T-helper 9 cell (primary cell): ENCODE data around the gene HOXA11.

Source experiments
- DNase-seq: peaks from one replicate; pipeline ENCODE4 v3.0.0-alpha.2; 2020

HOXA11 gene

DNA sequence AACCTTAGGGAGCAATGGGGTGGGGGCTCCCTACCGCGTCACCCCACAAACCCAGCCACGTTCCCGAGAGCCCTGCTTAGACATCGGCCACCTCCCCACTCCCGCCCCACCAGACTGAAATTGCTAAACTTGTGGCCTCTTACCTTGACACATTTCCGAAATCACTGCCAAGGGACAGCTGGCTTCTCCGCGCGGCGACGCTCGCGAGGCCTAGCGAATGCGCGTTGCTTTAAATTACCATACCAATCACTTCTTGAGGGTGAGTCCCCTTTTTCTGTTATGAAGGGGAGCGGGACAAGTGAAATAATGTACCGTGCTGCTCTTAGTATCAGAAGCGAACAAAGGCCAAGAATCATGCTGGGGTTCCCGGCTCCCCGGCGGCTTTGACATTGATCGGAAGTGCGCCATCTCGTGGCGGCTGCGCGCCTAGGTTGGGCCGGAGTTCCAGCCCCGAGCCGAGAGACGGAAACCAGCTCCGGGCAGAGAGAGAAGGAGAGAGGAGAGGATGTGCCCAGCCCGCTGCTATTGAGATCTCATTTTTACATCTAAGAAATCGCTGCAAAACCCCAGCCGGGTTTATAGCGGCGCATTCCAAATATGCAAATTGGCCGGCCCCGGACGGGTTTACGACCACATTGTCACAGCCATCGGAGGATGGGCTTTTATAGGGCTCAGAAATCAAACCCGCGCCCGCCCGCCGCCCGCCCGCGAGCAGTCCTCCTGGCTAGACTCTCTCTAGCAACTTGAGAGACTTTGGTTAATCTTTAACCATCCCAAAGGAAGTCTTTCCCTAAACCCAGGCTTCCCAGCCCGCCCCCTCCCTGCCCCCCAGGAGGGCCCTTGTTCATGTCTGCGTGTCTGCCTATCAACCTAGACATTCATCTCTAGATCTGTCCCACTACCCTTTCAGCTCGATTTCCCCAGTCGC, 5.3 kb downstream of the HOXA11 start:
- peak; percentile 58 for DNase-seq

DNA sequence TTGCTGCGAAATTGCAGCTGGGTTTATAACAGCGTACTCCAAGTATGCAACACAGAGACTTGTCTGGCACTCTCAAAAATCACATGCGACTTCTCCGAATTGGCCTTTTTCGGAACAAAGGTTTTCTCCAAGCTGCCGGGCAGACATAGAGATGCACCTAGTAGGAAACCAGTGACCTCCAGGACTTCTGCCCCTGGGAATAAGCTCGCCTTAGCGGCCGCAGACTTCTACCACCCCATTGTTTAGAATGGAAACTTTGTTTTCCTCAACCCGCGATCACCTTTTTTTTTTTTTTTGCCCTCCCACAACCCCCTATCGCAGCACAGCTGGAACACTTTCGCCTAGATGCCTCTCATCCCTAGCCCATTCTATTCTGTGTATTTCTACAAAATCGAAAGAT, 6.0 kb downstream of the HOXA11 start:
- DNase-seq = no peak

DNA sequence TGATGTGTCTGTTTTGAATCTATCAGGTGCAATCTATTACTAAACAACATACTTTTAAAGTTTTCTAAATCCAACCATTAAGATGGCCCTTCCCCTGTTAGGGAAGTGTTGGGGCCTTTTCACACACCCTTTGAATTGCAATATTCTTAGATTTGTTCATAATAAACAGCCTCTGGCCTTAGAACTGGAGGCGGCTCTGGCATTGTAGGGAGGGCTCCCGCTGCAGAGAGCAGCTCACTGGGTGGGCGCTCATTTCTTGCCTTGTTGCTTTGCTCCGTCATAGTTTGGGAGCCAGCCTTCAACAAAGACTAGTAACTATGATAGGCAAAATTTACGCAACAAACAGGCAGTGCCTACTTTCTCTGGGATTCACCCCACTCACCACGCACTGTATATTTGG, 6.7 kb downstream of the HOXA11 start:
- DNase-seq = no peak

DNA sequence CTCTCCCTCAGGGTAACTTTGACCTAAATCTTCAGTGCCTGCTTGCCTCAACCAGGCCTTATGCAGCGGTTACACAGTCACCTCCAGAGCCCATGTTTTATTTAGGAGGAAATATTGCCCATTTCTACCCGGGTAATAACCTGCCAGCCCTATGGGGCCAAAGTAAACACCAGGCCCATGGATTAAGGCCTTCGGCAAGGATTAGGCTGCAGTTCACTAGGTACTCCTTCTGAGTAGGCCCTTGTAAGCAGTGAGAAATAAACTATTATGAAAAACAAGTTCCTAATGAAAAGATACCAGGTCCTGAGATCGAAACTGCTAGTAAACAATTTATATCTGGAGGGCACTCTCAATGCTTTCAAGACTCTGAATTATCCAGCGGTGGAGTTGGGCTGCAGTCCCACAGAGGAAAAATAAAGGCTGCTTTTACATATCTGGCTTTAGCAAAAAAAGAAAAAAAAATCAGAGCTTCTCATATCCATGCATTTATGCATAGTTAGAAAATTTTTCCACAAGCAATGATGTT, 7.2 kb downstream of the HOXA11 start:
- DNase-seq = no peak

DNA sequence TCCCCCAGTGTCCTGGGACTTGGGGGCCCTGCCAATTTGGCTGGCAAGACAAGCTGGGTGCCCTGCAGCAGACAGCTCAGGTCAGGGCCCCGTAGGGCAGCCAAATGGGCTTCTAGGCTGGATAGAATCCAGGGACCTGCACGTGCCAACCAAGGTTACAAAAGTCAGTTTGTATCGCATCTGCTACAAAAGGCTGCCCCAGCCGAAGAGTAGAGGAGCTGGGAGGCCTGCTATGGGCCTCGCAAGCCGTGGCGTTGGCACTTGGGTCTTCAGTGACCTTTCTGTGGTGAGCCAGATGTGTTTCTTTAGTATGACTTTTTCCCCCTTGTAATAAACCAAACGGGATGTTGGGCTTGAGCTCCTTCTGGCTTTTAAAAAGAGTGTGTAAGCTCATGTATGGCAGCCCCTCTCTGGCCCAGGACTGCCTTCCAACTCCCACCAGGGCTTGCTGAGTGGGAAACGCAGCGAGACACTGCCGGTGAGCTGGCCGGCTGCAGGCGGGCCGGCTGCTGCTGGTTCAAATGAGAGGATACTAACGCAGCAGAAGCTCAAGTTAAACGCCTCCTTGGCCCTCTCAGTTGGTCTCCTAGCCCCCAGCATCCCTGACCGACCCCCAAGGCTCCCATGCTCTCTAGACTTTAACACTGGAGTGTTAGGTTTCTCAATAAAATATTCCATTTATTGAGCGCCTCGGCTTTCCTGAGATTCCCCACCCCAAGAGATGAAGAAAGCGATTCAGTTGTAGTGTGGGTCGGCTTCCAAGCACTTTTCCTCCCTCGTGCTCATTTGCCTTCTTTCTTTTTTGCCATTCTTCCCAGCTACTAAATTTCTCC, 7.9 kb downstream of the HOXA11 start:
- DNase-seq = no peak

DNA sequence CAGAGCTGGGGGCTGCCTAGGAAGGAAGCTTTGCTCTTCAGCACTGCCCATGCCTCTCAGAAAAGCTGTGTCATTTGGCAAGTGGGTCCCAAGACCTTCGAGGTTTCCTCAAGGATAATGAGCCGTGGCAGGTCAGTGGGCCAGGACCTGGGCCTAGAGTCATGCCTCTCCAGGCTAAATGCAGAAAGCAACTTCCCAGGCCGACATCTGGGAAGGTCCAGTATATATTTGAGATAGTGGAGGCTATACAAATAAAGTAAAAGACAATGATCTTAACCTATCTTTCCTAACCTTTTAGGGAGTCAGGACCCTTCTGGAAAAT, 8.5 kb downstream of the HOXA11 start:
- no peak for DNase-seq

DNA sequence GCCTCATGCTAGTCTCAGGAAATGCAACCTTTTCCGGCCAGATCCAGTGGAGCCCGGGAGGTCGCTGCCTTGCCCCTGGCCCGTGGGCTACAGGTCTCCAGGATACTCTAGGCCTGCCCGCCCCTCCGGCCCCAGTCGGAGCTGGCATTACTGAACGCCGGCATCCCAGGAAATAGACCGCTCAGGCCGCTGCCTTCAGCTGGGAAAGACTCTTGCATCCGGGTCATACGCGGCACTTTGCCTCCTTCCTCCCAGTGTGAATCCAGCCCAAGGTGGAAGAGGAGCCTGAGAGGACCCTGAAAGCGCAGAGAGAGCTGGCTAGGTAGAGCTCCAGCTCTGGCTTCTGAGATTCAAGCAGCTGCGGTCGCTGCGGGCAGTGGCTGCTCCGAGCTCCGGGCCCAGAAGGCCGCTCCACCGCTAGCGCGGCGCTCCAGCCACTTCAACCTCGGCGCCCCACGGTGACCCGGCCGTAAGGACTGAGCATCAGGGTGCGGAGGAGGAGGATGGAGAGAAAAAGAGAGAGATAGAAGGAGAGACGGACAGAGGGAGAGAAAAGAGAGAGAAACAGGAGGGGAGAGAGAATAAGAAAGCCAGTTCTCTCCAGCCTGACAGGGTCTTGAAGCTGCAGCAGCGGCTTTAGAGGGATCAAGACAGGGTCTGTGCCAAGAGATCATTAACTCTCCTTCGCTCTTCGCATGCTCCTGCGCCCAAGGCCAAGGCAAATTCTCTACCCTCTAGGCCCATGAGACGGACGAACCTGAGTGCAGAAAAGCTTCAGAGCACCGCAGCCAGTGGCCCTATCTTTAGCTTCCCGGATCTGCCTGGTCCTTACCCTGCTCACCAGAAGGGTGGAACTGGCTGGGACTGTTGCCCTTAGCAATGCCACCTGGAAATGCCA, 9.2 kb downstream of the HOXA11 start:
- DNase-seq = no peak

DNA sequence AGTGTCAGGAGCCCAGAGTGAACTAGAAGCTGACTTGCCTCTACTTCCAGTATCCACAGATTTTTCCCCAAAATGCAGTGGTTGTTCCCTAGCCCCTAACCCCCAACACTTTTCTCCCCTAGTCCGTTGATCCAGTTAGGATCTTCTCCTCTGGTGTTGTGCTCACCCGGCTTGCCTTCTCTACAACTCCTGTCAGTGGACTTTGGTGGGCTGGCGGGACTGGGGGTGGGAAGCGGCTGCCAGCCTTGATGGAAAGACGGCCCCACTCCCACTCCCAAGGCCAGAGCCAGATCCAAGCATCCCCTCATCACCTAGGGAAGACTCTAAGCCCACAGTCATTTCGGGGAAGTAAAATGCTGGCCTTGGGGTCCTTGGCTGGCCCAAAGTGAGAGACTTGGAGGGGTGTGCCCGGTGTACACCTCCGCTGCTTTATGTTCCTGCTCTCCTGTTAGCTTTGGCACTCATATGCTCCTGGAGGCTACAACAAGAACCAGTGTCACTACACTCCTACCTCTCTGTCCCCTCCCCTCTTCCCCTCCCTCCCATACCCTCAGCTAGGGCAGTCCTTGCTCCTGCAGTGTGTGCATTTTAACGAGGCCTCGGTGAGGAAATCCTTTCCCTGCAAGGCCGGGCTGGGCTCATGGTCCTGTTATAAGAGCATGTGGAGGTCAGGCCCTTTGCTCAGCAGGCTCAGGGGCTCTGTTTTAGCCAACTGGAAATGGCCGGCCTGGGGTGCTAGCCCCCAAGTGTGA, 10.0 kb downstream of the HOXA11 start:
- no peak for DNase-seq

DNA sequence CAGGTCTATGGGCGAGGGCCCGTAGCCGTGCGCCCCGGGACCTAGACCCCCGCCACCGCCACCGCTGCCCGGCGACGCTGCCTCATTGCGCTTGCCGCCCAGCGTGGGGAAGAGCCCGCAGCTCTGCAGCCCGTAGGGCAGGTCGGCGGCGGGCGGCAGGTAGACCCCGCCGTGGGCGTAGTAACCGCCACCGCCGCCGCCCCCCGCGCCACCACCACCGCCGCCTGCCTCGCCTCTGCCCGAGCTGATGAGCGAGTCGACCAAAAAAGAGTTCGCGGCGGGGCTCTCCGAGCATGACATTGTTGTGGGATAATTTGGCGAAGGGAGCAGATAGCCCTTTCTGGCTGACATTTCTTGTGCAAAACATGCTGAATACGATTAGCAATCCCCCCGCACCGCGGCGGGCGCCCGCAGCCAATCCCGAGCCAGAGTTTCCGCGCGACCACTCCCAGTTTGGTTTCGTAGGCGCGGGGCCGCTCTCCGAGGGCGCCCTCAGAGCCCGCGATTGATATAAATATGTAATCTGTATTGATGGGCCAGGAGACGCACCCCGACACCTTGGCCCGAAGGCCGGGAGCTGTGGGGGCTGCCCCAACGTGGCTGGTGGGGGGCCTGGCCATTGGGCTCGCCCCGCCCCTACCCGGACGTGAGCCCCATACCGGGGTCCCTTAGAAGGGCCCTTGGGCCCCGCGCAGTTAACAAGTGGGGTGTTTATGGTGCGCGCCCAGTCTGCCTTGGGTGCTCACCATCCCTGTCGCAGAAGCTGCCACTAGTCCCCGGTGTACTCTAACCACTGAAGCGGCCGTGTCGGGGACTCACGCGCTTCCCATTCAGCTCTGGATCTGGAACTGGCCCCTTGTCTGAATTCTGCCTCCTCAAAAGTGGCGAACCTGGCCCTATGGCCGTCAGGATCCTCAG, 10.8 kb downstream of the HOXA11 start, which contains the start of gene HOXA10:
TSS of gene HOXA10 (minus strand) at position 365 of the 918 bp plus-strand sequence. CDS start at position 351, 14 bp downstream.
- no peak for DNase-seq

DNA sequence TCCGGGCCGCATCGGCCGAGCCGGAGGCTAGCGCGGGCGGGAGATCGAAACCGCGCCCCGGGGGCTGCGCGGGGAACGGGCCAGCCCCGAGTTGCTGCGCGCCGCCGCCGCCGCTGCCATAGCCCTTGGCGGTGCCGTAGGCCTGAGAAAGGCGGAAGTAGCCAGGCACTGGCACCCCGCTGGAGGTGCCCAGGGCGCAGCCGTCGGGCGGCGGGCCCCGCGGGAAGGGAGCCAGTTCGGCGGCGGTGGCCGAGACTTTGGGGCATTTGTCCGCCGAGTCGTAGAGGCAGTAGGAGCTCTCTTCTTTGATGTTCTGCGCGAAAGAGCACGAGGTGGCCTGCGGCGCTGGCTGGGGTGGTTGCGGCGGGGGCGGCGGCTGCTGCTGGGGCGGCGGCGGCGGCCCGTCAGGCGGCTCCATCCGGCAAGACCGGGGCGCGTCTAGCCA, 11.5 kb downstream of the HOXA11 start:
- no peak for DNase-seq

DNA sequence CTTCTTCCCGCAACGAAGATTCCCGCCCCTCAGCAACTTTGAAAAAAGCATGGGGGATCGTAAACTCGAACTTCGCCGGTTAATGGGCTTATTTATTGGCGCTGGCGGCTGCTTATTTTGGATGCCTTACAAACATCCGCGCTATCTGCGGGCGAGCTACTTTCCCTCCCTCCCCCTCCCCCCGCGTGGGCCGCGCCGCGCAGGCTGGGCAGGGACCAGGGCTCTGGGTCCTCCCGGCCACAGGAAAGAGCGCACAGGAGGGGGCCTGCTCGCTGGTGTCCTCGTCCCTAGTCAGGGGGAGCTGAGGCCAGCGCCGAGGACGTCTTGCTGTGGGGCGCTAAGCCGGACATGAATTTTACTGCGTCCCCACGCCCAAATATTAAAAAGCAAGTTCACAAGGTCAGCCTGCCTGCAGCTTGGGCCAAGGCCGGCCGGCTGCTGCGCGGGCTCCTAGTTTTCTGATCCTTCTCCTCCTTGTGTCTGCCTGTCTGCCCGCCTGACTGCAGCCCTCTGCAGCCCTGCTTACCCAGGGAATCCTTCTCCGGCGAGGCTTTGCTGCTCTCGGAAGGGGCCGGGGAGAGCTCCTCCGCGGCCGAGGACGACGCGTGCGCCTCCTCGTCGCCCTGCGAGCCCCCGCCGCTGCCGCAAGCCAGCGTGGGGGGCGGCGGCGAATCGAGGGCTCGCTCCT, 12.1 kb downstream of the HOXA11 start:
- no peak for DNase-seq

DNA sequence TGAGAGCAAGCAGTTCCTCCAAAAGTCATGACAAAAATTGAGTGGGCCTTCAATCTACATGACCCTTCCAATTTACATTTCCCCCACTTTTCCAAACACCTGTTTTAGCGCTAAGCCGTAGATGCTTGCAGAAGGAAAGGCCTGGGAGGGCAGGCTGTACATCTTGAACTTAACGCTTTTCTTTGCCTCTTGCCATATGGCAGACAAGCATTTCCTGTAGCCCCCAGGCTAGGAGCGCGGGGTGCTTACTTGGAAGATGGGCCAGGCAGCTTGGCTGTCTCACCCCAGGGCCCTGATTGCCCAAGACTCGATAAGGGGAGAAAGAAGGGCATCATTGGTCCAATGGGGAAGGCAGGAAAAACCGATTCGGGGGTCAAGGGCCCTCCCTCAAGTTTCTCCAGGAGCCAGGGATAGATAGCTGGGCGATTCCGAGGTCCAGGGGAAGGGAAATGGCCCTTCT, 12.7 kb downstream of the HOXA11 start:
- no peak for DNase-seq

DNA sequence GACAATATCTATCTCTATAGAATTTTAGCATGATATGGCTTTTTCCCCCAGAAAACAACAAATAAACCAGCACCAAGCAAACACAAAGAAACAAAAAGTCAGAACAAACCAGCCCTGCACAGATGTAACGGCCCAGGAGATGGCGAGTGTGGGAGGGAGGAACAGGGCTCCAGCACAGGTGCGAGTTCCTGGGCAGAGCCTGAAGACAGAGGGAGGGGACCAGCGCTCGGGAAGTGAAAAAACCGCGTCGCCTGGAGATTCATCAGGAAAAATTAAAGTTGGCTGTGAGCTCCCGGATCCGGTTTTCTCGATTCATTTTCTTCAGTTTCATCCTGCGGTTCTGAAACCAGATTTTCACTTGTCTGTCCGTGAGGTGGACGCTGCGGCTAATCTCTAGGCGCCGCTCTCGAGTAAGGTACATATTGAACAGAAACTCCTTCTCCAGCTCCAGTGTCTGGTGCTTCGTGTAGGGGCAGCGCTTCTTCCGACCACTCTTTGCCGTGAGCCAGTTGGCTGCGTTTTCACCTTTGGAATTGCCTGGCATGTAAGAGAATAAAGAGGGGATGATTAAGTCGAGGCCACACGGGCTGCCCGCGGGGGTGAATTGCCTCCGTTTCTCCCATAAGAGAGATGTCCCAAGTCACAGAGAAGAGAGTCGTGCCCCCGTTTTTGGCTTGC, 13.3 kb downstream of the HOXA11 start:
- DNase-seq = no peak

DNA sequence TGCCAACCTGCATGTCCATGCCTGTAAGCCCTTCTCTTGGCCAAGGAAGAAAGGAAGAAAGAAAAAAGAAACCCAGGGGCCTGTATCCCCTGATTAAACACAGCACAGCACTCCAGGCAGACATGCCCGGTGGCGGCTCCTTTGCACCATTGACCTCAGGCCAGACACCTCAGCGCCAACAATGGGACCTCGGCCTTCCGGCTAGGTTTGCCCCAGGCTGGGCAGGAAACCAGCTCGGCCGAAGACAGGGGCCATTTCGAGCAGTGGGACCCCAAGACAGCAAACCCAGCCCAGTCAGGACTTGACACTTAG, 13.8 kb downstream of the HOXA11 start:
- no peak for DNase-seq

DNA sequence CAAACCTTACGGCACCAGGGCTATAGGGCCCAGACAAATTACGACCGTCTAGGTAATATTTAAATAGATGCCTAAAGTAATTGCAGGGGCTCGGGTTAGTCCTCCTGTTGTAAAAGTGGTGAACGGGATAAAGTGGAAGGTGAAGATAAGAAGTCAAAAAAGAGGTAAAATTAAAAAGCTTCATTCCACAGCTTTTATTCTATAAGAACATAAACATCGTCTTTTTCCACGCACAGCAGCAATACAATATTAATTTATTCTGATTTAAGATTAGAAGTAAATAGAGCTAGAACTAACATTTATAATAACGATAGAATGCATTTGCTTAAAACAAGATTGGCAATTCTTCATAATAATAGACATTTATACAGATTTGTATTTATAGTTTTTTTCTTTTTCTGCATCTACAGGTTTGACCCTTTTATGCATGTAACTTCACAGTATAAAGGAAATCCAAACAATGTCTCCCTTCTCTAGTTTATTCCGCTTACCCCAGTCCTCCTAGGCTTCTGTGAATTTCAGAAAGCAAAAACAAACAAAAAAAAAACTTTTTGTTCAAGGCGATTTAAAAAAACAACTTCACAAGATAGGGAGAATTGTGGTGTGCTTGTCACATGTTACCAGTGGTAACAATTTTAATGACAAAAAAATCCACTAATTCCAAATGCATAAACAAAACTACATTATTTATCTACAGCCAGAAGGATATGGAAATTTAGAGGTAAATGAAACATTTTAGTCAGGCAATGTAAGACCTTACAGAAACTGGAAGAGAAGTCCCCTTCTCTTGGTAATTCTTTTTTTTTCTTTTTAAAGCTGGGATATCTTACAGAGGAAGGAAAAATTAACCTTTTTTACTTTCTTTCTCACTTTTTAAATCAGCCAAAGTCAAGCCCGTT, 14.4 kb downstream of the HOXA11 start:
- DNase-seq = no peak

DNA sequence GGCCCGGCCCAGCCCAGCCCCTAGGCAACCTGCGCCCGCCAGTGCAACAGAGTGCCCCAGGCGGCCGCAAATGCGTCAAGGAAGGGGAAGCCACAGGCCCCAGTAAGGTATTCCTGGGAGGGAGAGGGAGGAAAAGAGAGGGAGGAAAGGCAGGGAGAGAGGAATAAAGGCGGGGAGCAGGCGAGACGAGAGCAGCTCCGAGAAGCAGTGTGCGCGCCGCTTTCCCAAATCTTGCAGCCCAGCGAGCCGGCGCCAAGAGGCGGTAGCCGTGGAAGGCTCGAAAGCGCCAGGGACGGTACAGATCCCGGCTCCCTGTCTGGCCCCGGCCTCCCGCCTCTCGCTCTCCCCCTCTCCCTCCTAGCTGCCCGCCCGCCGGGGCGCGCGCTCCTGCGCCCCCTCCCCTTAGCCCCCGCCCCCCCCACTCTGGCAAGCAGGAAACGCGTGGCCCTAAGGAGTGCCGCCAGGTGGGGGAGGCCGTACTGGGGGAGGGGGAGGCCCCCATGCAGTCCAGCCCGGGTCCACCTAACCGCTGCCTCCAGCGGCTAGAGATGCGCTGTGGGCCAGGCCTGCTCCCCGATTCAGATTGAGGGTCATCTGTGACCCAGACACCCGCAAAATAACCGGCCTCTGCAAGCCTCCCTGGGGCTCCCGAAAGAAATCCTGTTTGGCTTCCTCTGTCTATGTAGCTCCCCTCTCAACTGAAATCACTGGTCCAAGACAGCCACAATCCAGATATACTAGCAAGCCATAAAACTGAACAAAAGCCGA, 15.2 kb downstream of the HOXA11 start:
- no peak for DNase-seq

DNA sequence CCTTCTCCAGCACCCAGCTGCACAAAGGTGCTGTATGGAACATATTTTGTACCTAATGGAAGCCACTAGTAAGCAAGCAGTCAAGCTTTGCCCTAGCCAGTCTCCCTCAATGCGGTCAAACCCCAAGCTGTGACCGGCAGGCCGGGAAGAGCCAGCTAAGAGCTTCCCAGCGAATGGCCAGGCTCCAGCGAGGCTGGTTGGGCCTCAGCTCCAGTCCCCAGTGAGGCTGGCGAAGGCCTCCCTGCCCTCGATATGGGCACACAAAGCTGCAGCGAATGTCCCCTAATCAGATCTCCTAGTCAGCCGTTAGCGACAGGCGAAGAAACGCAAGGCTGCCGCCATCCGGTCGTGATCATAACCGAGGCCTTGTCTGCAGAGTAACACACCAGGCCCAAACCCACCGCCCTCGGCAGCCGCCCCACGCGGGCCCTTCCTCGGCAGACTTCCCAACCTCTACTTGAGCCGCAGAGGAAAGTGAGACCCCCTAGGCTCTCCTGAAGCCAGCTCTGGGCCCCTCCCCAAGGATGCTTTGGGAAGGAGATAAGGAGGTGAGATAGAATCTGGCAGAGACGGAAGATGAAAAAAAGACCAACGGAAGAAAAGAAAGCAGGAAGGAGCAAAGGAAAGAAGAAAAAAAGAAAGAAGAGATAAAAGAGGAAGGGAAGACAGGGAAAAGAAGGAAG, 16.6 kb downstream of the HOXA11 start:
- DNase-seq = no peak
